ENCODE results near the gene ADAM11. TPM values are rescaled to one million over a fixed set of nuclear protein-coding genes. Genes with fewer than 3 reads are reported as not detected.
A peak's percentile ranks its signal among the peaks of the same experiment; 100 is the strongest.

ADAM11 gene
- polyA plus RNA-seq, 1 donor (not counting 4 experiments of a cell fraction or from before 2014, with no cell fraction given), result 0.03 TPM

- Histone ChIP-seq H2AFZ (ENCODE audit: control insufficient read depth, low read length) (no peak overlapping the region), H3K79me2 (ENCODE audit: control insufficient read depth, insufficient read depth, low read length) (no peaks in the 10 kb centered on the region), H3K27me3 (ENCODE audit: control insufficient read depth, extremely low read depth, insufficient read depth, low read length) (no peaks in the 10 kb centered on the region), H3K4me3 (ENCODE audit: control insufficient read depth in 2 of 3, extremely low read depth in 1 of 3, insufficient read depth in 2 of 3, low read depth in 1 of 3, low read length in 3 of 3) (no peak overlapping the region), H4K20me1 (ENCODE audit: control insufficient read depth, extremely low read depth, insufficient read depth, low read length) (no peaks in the 10 kb centered on the region), H3K4me2 (ENCODE audit: control insufficient read depth, extremely low read depth, insufficient read depth, low read depth, low read length) (peak overlapping the region; percentile 37), H3K4me1 (ENCODE audit: control insufficient read depth, extremely low read depth, insufficient read depth, low read length) (peaks cover 27% of the 10 kb centered on the region), H3K9ac (ENCODE audit: control insufficient read depth, extremely low read depth, insufficient read depth, low read length) (no peak overlapping the region), H3K27ac (ENCODE audit: control insufficient read depth, insufficient read depth, low read length) (peak overlapping the region; percentile 43), H3K9me1 (ENCODE audit: control insufficient read depth, extremely low read depth, insufficient read depth, low read length) (no peaks in the 10 kb centered on the region), H3K36me3 (ENCODE audit: control insufficient read depth in 2 of 2, extremely low read depth in 1 of 2, insufficient read depth in 2 of 2, low read length in 2 of 2) (peaks cover 4 to 10% of the 10 kb centered on the region in 2 experiments), H3K9me3 (ENCODE audit: control insufficient read depth, low read depth, low read length) (no peaks in the 10 kb centered on the region)
- TF ChIP-seq, protein P1, sequence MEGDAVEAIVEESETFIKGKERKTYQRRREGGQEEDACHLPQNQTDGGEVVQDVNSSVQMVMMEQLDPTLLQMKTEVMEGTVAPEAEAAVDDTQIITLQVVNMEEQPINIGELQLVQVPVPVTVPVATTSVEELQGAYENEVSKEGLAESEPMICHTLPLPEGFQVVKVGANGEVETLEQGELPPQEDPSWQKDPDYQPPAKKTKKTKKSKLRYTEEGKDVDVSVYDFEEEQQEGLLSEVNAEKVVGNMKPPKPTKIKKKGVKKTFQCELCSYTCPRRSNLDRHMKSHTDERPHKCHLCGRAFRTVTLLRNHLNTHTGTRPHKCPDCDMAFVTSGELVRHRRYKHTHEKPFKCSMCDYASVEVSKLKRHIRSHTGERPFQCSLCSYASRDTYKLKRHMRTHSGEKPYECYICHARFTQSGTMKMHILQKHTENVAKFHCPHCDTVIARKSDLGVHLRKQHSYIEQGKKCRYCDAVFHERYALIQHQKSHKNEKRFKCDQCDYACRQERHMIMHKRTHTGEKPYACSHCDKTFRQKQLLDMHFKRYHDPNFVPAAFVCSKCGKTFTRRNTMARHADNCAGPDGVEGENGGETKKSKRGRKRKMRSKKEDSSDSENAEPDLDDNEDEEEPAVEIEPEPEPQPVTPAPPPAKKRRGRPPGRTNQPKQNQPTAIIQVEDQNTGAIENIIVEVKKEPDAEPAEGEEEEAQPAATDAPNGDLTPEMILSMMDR (optimal IDR thresholded peaks at IDR 0.05 in 1 of 3, IDR thresholded peaks at IDR 0.05 in 1 of 3, conservative IDR thresholded peaks at IDR 0.05 in 1 of 3; ENCODE audit: extremely low read depth in 1 of 3, insufficient read depth in 2 of 3, low read length in 3 of 3), result no peak
- TF ChIP-seq EZH2 (IDR thresholded peaks at IDR 0.05; ENCODE audit: low read length), result no peak
- dilution Hi-C loops (cut with MboI; ENCODE audit: extremely low pct_ligation_motif_present, low sequenced_read_pairs), result no loop called here
- DNase-seq (ENCODE audit: low read depth, low spot score) (no peak), FAIRE-seq (no peak)
These were observed 36.6 kb downstream of the ADAM11 start for GRCh38 chr17:44795421-44795820.

GRCh38 chr17:44795928-44796327 lies 37.1 kb downstream of the ADAM11 start:
- FAIRE-seq (no peak), DNase-seq (ENCODE audit: low read depth, low spot score) (no peak)
- no peaks in the 10 kb centered on the region for H3K27me3 ChIP-seq (ENCODE audit: control insufficient read depth, extremely low read depth, insufficient read depth, low read length)
- dilution Hi-C loops (cut with MboI; ENCODE audit: extremely low pct_ligation_motif_present, low sequenced_read_pairs), result no loop called here
- H2AFZ ChIP-seq (ENCODE audit: control insufficient read depth, low read length), result no peak overlapping the region
- H4K20me1 ChIP-seq (ENCODE audit: control insufficient read depth, extremely low read depth, insufficient read depth, low read length), result no peaks in the 10 kb centered on the region
- no peak overlapping the region for H3K4me2 ChIP-seq (ENCODE audit: control insufficient read depth, extremely low read depth, insufficient read depth, low read depth, low read length)
- no peaks in the 10 kb centered on the region for H3K9me1 ChIP-seq (ENCODE audit: control insufficient read depth, extremely low read depth, insufficient read depth, low read length)
- no peak overlapping the region for H3K4me3 ChIP-seq (ENCODE audit: control insufficient read depth in 2 of 3, extremely low read depth in 1 of 3, insufficient read depth in 2 of 3, low read depth in 1 of 3, low read length in 3 of 3)
- TF ChIP-seq, protein P1 (optimal IDR thresholded peaks at IDR 0.05 in 1 of 3, IDR thresholded peaks at IDR 0.05 in 1 of 3, conservative IDR thresholded peaks at IDR 0.05 in 1 of 3; ENCODE audit: extremely low read depth in 1 of 3, insufficient read depth in 2 of 3, low read length in 3 of 3), result no peak
- TF ChIP-seq EZH2 (IDR thresholded peaks at IDR 0.05; ENCODE audit: low read length), result no peak
- H3K79me2 ChIP-seq (ENCODE audit: control insufficient read depth, insufficient read depth, low read length), result no peaks in the 10 kb centered on the region
- H3K36me3 ChIP-seq (ENCODE audit: control insufficient read depth in 2 of 2, extremely low read depth in 1 of 2, insufficient read depth in 2 of 2, low read length in 2 of 2), result peaks cover 4 to 10% of the 10 kb centered on the region in 2 experiments
- H3K9ac ChIP-seq (ENCODE audit: control insufficient read depth, extremely low read depth, insufficient read depth, low read length), result no peak overlapping the region
- H3K27ac ChIP-seq (ENCODE audit: control insufficient read depth, insufficient read depth, low read length), result no peak overlapping the region
- no peaks in the 10 kb centered on the region for H3K9me3 ChIP-seq (ENCODE audit: control insufficient read depth, low read depth, low read length)
- peaks cover 27% of the 10 kb centered on the region for H3K4me1 ChIP-seq (ENCODE audit: control insufficient read depth, extremely low read depth, insufficient read depth, low read length)
